A549 (cell line): Measurements from ENCODE around the gene UNC79.

Experiments used
- BHLHE40 ChIP-seq: IDR thresholded peaks from 2 replicates; pipeline ENCODE4 v1.6.1; 2012; ENCODE audit warnings: low read depth, low read length, inconsistent platforms
- CBX2 ChIP-seq: fragments of 200-600 bp; sonication (generic); IDR thresholded peaks from 2 replicates; pipeline ENCODE4 v1.6.1; 2016; ENCODE audit warnings: low read depth, mild to moderate bottlenecking, borderline replicate concordance
- CBX8 ChIP-seq: fragments of 200-600 bp; sonication (generic); IDR thresholded peaks from 2 replicates; pipeline ENCODE4 v1.6.1; 2016
- CEBPB ChIP-seq, 2 experiments: fragments of >200 bp in 1 of 2; sonication (Bioruptor Twin) in 1 of 2; formaldehyde crosslinking in 1 of 2; IDR thresholded peaks; 2 replicates each; pipeline ENCODE4 v1.6.1; 2012 to 2016
- CHD4 ChIP-seq: fragments of 200-600 bp; sonication (generic); IDR thresholded peaks from 2 replicates; pipeline ENCODE4 v1.6.1; 2016; ENCODE audit warnings: antibody characterized with exemption, mild to moderate bottlenecking, borderline replicate concordance
- CTCF ChIP-seq: fragments of >200 bp; sonication (Bioruptor Twin); formaldehyde crosslinking; IDR thresholded peaks from 3 replicates; pipeline ENCODE4 v1.5.1; 2016
- EP300 ChIP-seq, 2 experiments: fragments of >200 bp; sonication (Bioruptor Twin); formaldehyde crosslinking; IDR thresholded peaks; 2 replicates in 1 of 2; 3 replicates in 1 of 2; pipeline ENCODE4 v1.6.1; 2016 to 2017
- ESRRA ChIP-seq: fragments of 150-350 bp; IDR thresholded peaks from 2 replicates; pipeline ENCODE4 v1.6.1; 2014; ENCODE audit warnings: mild to moderate bottlenecking, low read length, borderline replicate concordance
- KDM1A ChIP-seq: fragments of 200-600 bp; sonication (generic); IDR thresholded peaks from 2 replicates; pipeline ENCODE4 v1.6.1; 2016; ENCODE audit warnings: low read depth, mild to moderate bottlenecking
- MAX ChIP-seq: IDR thresholded peaks from 2 replicates; pipeline ENCODE4 v1.6.1; 2012
- PBX3 ChIP-seq: IDR thresholded peaks from 2 replicates; pipeline ENCODE4 v1.6.1; 2012
- POLR2A ChIP-seq: IDR thresholded peaks from 2 replicates; pipeline ENCODE4 v1.6.1; 2012; ENCODE audit warnings: mild to moderate bottlenecking, low read length
- REST ChIP-seq: fragments of 200-600 bp; sonication (generic); IDR thresholded peaks from 2 replicates; pipeline ENCODE4 v1.6.1; 2016; ENCODE audit warnings: antibody characterized with exemption, mild to moderate bottlenecking, moderate library complexity
- SMC3 ChIP-seq: fragments of >200 bp; sonication (Bioruptor Twin); formaldehyde crosslinking; IDR thresholded peaks from 3 replicates; pipeline ENCODE4 v1.6.1; 2018; ENCODE audit warnings: inconsistent platforms

- TF ChIP-seq CEBPB (IDR thresholded peaks at IDR 0.05): no peak
- no peak for TF ChIP-seq POLR2A
- no peak for TF ChIP-seq REST
- no peak for TF ChIP-seq CTCF
- no peak for TF ChIP-seq PBX3
- no peak for TF ChIP-seq KDM1A
- no peak for TF ChIP-seq MAX
- TF ChIP-seq CHD4: no peak
- no peak for TF ChIP-seq CBX2
- no peak for TF ChIP-seq EP300 (IDR thresholded peaks at IDR 0.05)
- no peak for TF ChIP-seq CBX8
- no peak for TF ChIP-seq SMC3
- TF ChIP-seq BHLHE40: no peak
- TF ChIP-seq ESRRA: no peak
These were observed 140.5 kb downstream of the UNC79 start for GRCh38 chr14:93571275-93571674.
